GM12878 (cell line): ENCODE data around the gene OAS1.

Experiments
- BCL3 ChIP-seq: IDR thresholded peaks from 2 replicates; pipeline ENCODE4 v1.6.1; 2011; ENCODE audit warnings: borderline replicate concordance, low read depth, mild to moderate bottlenecking, moderate library complexity, low read length; ENCODE audit not compliant: insufficient read depth, poor library complexity, severe bottlenecking
- CTCF ChIP-seq, 3 experiments: IDR thresholded peaks in 2 of 3; conservative IDR thresholded peaks in 1 of 3; 2 replicates each; pipeline ENCODE4 v1.5.1; 2011; ENCODE audit warnings: low read depth in 3 of 3, low read length in 3 of 3, mild to moderate bottlenecking in 3 of 3, control low read depth in 2 of 3, moderate library complexity in 2 of 3, inconsistent platforms in 1 of 3, mixed read lengths in 1 of 3; ENCODE audit not compliant: control insufficient read depth in 2 of 3, insufficient read depth in 1 of 3; ENCODE audit errors: extremely low read depth in 1 of 3

- TF ChIP-seq CTCF (IDR thresholded peaks at IDR 0.05 in 2 of 3, conservative IDR thresholded peaks at IDR 0.05 in 1 of 3; ENCODE audit: control insufficient read depth in 2 of 3, extremely low read depth in 1 of 3, insufficient read depth in 1 of 3, low read depth in 3 of 3, low read length in 3 of 3) (no peak), BCL3 (no peak)
Observed at GRCh38 chr12:112913038-112913688, 6.4 kb downstream of the OAS1 start.
